ENCODE data around the gene ZFP42.
A peak's percentile ranks its signal among the peaks of the same experiment; 100 is the strongest.
"Not testable (repeated sequence)": the region's sequence is repeated elsewhere in the genome, so short reads cannot be mapped to it uniquely, and the experiment has no call there.

ZFP42 gene

DNA sequence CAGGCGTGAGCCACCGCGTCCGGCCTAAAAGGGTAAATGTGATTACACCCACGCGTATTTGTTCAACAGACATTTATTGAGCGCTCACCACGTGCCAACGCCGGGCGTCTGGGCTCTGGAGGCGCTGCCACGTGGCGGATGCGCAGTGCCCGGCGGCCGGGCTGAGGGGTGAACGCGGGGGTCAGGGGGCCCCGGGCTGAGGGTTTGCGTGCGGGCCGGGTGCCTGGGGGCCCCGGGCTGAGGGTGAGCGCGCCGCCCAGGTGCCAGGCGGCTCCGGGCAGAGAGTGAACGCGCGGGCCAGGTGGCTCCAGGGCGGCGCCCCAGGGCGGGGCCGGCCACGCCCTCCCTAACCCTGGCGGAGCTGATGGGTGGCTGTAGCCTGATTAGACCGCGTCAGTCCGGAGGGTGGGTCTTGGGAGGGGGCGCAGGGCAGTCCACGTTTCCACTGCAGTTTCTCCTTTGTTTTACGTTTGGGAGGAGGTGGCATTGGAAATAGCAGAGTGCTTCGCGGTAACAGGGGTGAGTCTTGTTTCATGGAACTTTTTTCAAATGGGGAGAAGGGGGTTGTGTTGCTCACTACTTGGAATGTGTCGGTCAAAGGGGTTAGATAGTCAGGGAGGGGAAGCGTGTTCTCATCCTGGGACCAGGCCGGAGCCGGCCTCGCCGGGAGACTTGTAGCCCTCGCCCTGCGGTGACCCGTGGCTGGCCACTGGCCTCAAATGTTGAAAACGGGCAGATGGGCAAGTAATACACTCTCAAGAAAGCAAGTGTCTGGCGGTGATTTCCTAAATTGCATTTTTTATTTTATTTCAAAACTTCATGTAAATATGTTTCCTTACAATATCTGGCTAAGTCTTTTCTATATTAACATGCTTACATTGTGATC, at the start of gene ZFP42:
Gene ZFP42, plus strand, starts transcription at position 450 of the 886 bp plus-strand sequence. CDS start 7,037 bp downstream, outside the sequence.
- no peak for DNase-seq

DNA sequence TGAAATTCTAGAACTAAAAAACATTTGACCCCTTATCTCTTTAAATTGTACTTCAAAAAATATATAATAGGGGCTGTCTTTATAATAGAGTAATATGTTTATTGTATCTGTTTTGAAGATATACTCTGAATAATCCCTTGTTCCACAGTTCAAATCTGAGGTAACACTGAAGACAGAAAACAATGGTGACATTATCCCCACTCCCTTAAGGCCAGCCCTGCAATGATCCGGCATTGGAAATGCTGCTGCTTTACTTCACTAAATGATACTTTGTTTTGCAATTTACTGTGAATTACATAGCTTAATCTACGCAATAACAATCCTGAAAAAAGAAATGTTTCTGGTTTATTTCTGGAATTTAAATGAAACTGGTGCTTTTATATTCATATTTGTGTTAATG, 34.4 kb upstream of the ZFP42 start:
- DNase-seq = no peak

- DNase-seq = no peak
Measured at GRCh38 chr4:187961961-187962360, 33.6 kb upstream of the ZFP42 start.

GRCh38 chr4:187962926-187963325, 32.6 kb upstream of the ZFP42 start:
- DNase-seq = no peak

GRCh38 chr4:187965726-187966125, 29.8 kb upstream of the ZFP42 start:
- no peak for DNase-seq

DNA sequence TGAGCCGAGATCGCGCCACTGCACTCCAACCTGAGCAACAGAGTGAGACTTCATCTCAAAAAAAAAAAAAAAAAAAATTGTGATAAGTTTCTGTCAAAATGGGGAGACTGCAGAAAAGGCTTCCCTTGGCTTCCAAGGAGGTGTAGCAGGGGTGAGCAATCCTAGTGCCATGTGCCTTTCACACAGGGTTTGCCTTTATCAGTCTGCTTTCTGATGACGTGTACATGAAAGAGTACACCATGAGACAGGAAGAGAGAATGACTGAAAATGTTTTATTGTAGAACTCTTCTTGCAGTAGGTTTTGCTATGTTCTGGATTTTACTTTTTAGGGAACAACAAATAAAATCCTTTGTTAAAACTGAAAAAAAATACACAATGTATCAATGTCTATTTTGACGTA, 23.4 kb upstream of the ZFP42 start:
- no peak for DNase-seq

GRCh38 chr4:187983746-187984145, 11.8 kb upstream of the ZFP42 start:
- no peak for DNase-seq

- DNase-seq = no peak
Measured at GRCh38 chr4:187992971-187993370, 2.6 kb upstream of the ZFP42 start.

DNA sequence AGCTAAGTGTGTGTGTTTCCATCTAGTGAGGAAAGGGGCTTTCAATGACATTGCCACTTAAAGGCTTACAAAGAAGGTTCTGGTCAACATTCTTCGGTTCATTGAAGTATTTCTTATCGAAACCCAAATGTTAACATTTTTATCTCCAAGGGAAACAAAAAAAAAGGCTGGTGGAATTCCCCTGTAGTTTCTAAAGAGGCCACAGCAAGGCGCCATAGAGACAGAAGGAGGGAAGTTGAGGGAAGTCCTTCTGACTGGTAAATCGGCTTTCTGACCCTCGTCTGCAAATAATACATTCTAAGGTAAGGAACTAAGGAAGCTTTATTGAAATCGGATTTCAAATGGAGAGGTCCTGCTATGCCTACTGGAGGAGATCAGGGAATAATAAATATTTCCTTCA, 1.7 kb upstream of the ZFP42 start:
- no peak for DNase-seq

DNA sequence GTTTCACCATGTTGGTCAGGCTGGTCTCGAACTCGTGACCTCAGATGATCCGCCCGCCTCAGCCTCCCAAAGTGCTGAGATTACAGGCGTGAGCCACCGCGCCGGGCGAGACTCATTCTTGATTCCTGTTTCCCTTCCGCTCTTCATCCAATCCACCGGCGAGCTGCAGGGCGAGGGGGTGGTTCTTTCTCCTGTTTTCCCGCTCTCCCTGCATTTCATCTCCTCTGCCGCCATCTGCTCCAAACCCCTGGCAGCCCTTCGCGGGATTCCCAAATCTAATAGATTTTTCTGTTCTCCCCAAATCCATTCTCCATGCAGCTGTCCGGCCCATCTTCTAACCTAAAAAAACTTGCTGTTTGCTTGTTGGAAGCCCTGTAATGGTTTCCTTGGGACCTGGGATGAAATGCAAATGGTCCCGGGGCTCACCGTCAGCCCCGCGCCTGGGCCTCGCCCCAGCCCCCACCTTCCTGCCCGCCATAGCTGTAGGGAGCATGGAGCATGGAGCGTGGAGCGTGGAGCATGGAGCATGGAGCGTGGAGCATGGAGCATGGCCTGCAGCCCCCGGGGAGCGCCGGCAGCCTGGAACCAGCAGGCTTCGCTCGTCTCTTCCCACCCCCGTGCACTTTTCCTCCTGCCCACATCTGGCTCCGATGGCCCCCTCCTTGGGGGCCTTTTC, 1.1 kb downstream of the ZFP42 start:
- DNase-seq = no peak

- DNase-seq = not testable (repeated sequence)
Measured at GRCh38 chr4:187997991-187998390, 2.4 kb downstream of the ZFP42 start.

DNA sequence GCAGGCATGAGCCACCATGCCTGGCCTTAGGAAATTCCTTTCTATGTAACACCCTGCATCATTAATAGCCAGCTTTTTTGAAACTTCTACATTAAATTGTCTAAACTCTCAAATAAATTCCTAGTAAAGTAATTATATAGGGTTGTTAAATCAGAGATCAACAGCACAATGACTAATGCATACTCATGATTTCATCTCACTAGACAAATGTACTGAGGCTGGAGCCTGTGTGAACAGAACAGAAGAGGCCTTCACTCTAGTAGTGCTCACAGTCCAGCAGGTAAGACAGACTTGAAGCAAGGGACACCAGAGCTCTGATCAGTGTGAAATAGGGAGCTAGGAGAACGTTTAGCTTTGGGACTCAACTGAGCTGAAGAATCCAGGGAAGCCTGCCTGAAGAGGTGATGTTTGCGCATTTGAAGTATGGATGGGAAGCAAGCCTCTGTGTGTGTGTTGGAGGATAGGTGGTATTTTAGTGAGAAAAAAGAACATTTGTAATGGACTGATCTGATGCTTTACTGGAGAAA, 3.9 kb downstream of the ZFP42 start:
- DNase-seq = no peak

DNA sequence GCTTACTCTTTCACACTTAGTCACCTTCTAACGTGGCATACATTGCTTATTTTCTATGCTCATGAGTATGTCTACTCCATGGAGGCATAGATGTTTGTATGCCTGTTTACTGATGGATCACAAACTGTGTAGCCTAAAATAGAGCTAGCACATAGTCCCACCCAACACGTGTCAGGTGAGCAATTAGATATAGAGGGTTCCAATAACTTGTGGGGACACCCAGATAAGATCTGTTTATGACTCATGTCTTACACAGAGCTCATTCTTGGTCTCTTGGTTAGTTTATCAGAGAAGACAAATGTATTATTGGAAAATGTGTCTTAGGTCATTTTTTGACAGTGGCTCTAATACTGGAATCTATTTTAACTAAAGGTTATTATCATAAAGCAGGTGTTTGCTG, 6.8 kb downstream of the ZFP42 start:
- DNase-seq = no peak

- no peak for DNase-seq
Measured at GRCh38 chr4:188002751-188003150, 7.2 kb downstream of the ZFP42 start.

DNA sequence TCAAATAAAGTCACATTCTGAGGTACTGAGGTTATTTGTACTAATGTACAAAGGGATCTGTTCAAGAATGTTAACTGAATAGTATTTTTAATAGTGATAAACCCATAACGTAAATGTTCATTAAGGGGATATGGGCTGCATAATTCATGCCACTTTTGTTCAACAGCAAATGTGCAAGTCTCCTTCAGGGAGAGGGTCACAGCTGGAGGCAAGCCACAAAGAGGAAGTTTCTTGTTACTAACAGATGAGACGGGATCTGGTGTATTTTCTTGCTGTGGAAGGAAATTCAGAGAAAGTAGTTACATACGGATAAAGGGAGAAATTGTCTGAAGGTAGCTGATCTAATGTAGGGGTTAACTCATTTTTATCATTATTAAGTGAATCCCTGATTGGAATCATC, 10.0 kb downstream of the ZFP42 start:
- DNase-seq = no peak

DNA sequence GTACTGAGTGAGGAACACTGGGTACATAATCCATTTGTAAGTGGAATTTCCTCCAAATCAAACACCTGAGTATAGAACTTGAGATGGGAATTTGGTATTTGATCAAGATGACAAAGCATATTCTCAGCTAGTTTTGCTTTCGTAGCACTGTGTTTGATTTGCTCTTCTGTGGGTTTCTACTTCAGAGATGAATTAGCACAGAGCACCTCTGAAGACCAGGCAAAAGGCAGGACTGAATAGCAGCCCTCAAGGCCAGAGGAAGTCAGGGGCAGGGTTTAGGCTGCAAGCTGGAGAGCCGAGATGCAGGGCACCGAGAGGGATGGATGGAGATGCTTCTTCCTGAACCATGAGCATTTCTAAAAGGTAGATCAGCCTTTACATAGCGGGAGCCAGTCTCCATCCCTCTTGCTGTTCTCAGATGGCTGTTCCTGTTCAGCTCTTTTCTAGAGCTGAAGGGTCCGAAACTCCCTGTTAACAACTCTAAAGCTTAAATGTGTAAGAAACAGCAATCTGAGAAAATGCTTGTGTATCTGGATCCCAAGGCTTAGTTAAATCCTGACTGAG, 10.8 kb downstream of the ZFP42 start:
- DNase-seq = no peak

DNA sequence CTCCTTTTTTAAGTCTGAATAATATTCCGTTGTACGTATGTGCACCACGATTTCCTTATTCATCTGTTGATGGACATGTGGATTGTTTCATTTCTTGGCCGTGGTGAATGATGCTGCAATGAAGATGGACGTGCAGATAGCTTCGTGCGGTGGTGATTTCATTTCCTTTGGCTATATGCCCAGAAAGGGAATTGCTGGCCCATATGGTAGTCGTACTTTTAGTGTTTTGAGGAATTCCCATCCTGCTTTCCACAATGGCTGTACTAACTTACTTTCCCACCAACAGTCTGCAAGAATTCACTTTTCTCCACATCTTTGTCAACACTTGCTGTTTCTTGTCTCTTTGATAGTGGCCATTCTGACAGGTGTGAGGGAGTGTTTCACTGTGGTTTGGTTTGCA, 12.8 kb downstream of the ZFP42 start:
- peak; percentile 5 for DNase-seq

- DNase-seq = no peak
Measured at GRCh38 chr4:188012426-188012945, 16.9 kb downstream of the ZFP42 start.

DNA sequence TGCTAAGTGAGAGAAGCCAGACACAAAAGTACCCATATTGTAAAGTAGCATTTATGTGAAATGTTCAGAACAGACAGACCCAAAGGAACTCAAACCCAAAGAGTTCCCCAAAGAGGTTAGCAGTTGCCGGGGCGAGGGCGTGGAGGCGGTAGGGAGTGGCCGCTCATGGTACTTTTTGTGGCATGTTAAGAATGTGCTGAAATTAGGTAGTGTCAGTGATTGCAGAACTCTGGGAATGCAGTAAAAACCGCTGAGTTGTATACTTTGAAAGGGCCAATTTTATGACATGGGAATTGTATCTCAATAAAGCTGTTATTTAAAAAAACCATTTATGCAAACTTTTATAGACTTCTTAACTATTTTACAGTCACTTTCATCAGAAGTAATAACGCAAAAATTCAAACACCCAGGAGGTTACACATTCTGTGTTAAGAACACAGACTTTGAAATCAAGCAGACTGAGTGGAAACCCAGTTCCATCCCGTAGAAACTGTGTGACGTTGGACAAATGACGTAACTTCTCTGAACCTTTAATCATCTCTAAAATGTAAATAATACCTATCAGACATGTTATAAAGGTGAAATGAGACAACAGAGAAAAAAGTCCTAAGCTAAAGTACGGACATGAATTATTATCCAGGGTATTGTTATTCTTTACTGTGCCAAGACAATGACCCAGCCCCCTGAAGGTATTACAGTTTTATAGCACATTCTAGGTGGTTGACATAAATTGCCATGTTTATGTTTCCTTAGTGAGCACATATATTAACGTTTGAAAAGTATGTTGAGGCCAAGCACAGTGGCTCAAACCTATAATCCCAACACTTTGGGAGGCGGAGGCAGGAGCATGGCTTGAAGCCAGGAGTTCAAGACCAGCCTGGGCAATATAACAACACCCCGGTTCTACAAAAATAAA, 19.7 kb downstream of the ZFP42 start:
- no peak for DNase-seq

GRCh38 chr4:188016754-188017153, 21.2 kb downstream of the ZFP42 start:
- DNase-seq = no peak

GRCh38 chr4:188018262-188018661, 22.7 kb downstream of the ZFP42 start:
- no peak for DNase-seq

DNA sequence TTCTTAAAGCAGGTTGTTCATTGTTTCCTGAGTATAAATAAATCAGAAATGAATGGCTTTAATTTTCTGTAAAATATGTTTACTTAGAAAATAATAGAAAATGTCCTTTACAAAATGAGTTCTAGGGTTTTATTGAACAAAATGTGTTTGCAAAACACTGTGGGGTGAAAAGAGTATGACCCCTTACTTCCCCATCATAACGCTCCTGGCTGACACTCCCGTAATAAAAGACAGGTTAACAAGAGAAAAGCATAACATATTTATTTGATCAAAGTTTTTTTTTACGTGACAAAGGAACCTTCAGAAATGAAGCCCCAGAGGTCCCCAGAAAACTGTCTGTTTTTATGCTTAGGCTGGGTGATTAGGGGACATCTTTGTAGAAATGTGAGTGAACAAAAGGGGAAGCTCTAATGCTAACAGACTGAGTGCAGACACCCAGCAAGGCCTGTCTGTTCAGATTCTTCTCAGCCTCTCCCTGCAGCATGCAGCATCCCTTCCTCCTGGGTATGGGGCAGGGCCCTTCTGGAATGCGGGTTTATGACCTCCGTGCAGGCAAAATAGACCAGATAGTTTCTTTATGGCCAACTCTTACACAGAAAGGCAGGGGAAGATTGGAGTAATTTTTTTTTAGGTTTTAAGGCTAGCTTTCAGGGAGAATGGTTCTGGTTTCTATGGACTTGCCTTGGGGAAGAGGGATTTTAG, 26.1 kb downstream of the ZFP42 start:
- no peak for DNase-seq
